ENCODE results near the gene USP27X. TPM values are rescaled to one million over a fixed set of nuclear protein-coding genes. Genes with fewer than 3 reads are reported as not detected.

The USP27X gene
- total and polyA plus RNA-seq, 4 donors = 0.26 to 4.7 (median 1.2) TPM

DNA sequence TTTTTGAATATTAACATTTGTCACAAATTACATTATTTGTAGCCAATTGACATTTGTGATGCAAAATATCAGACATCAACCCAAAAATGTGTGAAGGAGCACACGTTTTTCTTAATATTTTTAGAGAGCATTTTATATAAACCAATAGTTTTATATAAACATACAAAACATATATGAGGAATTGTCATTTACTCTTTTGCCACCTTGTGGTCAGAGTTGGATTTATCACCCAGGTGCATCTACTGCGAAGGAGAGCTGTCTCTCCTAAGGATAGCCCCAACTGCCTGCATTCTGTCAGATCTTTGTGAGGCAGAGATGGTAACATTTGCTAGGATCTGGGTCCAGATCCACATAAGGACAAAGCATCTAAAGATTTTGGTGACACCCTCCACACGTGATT lies 2.5 kb upstream of the USP27X start:
- no peaks in the 10 kb centered on the region for H3K9me3 ChIP-seq (ENCODE audit: control insufficient read depth in 4 of 4, low read length in 3 of 4)
- H3K4me1 ChIP-seq (ENCODE audit: control insufficient read depth in 4 of 4, insufficient read depth in 4 of 4, low read length in 3 of 4) = peaks cover 3 to 15% (median 6%) of the 10 kb centered on the region in 4 donors
- no peak overlapping the region for H3K9ac ChIP-seq (ENCODE audit: low read depth in 1 of 2, low read length in 2 of 2)
- no peak for DNase-seq (ENCODE audit: low spot score)
- TF ChIP-seq CTCF (IDR thresholded peaks at IDR 0.05; ENCODE audit: low read depth, low read length, missing input control) (peak; percentile 57), RAD21 (IDR thresholded peaks at IDR 0.05) (peak; percentile 65 to 75), ATF3 (IDR thresholded peaks at IDR 0.05) (no peak)
- no peaks in the 10 kb centered on the region for H3K27me3 ChIP-seq (ENCODE audit: control insufficient read depth in 4 of 4, insufficient read depth in 4 of 4, low read length in 3 of 4)
- WGBS = 7% methylated on average over 3 of the region's 3 CpGs
- H3K4me3 ChIP-seq (ENCODE audit: low read depth in 1 of 3, low read length in 3 of 3) = no peak overlapping the region
- no peaks in the 10 kb centered on the region for H3K36me3 ChIP-seq (ENCODE audit: control insufficient read depth in 4 of 4, insufficient read depth in 3 of 4, low read depth in 1 of 4, low read length in 3 of 4)
- no peak overlapping the region for H3K27ac ChIP-seq (ENCODE audit: low read depth in 1 of 2, low read length in 2 of 2)

- Histone ChIP-seq H3K27ac (ENCODE audit: low read depth in 1 of 2, low read length in 2 of 2) (no peak overlapping the region), H3K27me3 (ENCODE audit: control insufficient read depth in 4 of 4, insufficient read depth in 4 of 4, low read length in 3 of 4) (no peaks in the 10 kb centered on the region), H3K36me3 (ENCODE audit: control insufficient read depth in 4 of 4, insufficient read depth in 3 of 4, low read depth in 1 of 4, low read length in 3 of 4) (no peaks in the 10 kb centered on the region), H3K4me1 (ENCODE audit: control insufficient read depth in 4 of 4, insufficient read depth in 4 of 4, low read length in 3 of 4) (peaks cover 3 to 15% (median 7%) of the 10 kb centered on the region in 4 donors), H3K9ac (ENCODE audit: low read depth in 1 of 2, low read length in 2 of 2) (peak overlapping the region in 1 of 2 donors; percentile 14), H3K9me3 (ENCODE audit: control insufficient read depth in 4 of 4, low read length in 3 of 4) (no peaks in the 10 kb centered on the region), H3K4me3 (ENCODE audit: low read depth in 1 of 3, low read length in 3 of 3) (no peak overlapping the region)
- no peak for DNase-seq (ENCODE audit: low spot score)
- TF ChIP-seq YY1 (IDR thresholded peaks at IDR 0.05) = peak; percentile 67
- TF ChIP-seq CTCF (IDR thresholded peaks at IDR 0.05; ENCODE audit: low read depth, low read length, missing input control) = no peak
- peak; percentile 44 for TF ChIP-seq FOXA2 (IDR thresholded peaks at IDR 0.05)
- TF ChIP-seq HNF4G (IDR thresholded peaks at IDR 0.05) = no peak
- no peak for TF ChIP-seq NR2F2 (IDR thresholded peaks at IDR 0.05)
- peak; percentile 62 for TF ChIP-seq SP1 (IDR thresholded peaks at IDR 0.05)
- TF ChIP-seq FOXA1 (IDR thresholded peaks at IDR 0.05) = no peak
- TF ChIP-seq ATF3 (IDR thresholded peaks at IDR 0.05) = no peak
- no peak for TF ChIP-seq MAX (IDR thresholded peaks at IDR 0.05)
- peak in 1 of 2 donors; percentile 43 for TF ChIP-seq GABPA (IDR thresholded peaks at IDR 0.05 in 1 of 2, conservative IDR thresholded peaks at IDR 0.05 in 1 of 2)
- TF ChIP-seq REST (IDR thresholded peaks at IDR 0.05) = no peak
- TF ChIP-seq EGR1 (IDR thresholded peaks at IDR 0.05; ENCODE audit: low read depth in 2 of 2) = no peak
- peak; percentile 51 to 65 for TF ChIP-seq HNF4A (conservative IDR thresholded peaks at IDR 0.05)
- TF ChIP-seq ZBTB33 (IDR thresholded peaks at IDR 0.05) = no peak
- no peak for TF ChIP-seq JUND (IDR thresholded peaks at IDR 0.05)
- TF ChIP-seq RAD21 (IDR thresholded peaks at IDR 0.05) = no peak
- TF ChIP-seq TAF1 (conservative IDR thresholded peaks at IDR 0.05) = no peak
- no peak for TF ChIP-seq RXRA (IDR thresholded peaks at IDR 0.05)
- WGBS = 46% methylated on average over 5 of the region's 5 CpGs
Measured at GRCh38 chrX:49877397-49878101, 1.7 kb upstream of the USP27X start.

Data from liver (tissue), 9 donors.